DMS 273 (cell line): ENCODE results near the gene NCAN.

ENCODE experiments used
- DNase-seq: peaks from one replicate; lab custom pipeline; 2025; ENCODE audit not compliant: unreplicated experiment; lab: John Stamatoyannopoulos, UW

NCAN gene

DNA sequence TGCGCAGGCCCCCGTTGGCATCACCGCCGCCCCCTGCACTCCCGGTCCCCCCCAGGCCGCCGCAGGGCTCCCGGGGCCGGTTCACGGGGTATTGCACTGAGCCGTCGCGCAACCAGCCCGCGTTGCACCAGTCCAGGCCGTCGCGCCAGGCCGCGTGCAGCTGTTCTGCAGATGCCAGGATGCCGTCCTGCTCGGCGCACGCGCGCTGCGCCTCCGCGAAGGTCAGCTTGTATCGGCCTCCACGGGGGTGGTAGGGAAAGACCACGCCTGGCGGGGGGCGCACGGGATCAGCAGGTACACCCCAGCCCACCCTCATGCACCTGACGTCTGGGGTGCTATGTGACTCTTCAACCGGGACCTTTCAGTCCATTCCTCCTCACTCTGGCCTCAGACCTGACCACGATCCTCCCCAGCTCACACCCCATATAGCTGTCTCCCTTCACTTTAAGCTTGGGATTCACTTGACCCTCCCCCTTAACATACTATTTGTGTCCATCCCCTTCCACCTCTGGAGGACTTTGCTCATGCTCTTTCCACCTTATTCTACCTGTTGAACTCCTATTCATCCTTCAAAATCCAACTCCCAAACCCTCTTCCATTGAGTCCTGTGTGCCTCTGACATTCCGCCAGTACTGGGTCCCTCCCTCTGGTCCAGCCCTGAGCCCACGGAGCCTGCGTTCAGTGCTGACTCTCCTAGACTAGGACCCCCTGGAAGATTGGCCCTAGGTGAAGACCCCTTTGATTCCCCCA, 47.0 kb downstream of the NCAN start:
- DNase-seq, result no peak

DNA sequence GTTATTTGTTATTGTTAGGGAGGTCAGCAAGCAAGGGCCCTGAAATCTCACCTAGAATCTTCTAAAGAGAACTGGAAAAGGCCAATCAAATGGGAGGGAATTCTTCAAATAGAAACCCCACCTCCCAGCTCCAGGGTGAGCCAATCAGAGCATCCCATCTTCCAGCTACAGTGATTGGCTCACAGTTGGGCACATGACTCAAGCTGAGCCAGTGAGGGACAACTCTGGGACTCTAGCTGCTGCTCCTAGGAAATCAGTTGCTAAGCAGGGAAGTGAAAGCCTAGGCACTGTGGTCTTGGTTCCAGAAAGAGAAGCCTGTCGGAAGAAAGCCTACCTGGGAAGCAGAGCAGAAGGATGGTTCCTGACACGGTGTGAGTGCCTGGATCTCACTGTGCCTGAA, 48.0 kb downstream of the NCAN start:
- peak; percentile 94 for DNase-seq

DNA sequence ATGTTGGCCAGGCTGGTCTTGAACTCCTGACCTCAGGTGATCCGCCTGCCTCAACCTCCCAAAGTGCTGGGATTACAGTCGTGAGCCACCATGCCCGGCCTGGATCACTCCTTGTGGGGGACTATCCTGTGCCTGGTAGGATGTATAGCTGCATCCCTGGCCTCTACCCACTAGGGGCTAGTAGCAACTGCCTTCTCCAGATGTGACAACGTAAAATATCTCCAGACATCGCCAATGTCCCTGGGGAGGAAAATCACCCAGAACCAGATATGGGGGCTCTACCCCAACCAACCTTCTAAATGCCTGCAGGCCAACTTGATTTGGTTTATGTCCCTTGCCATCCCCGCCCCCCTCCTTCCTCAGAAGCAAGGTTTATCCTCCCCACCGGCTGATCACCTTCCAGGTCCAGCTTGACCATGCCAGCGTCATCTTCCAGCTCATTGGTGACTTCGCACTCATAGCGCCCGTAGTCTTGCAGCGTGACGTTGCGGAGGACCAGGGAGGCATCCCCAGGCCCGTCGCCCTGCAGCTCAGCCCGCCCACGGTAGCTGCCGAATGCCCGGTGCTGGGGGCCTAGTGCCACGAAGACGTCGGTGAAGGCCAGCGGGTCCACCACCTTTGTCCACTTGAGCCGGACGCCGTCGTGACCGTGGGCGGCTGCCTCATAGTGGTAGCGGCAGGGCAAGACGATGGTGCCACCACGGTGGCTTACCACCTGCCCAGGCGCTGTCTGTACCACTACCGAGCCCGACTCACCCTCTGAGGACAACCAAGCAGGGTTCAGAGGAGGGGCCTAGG, 48.9 kb downstream of the NCAN start:
- no peak for DNase-seq

DNA sequence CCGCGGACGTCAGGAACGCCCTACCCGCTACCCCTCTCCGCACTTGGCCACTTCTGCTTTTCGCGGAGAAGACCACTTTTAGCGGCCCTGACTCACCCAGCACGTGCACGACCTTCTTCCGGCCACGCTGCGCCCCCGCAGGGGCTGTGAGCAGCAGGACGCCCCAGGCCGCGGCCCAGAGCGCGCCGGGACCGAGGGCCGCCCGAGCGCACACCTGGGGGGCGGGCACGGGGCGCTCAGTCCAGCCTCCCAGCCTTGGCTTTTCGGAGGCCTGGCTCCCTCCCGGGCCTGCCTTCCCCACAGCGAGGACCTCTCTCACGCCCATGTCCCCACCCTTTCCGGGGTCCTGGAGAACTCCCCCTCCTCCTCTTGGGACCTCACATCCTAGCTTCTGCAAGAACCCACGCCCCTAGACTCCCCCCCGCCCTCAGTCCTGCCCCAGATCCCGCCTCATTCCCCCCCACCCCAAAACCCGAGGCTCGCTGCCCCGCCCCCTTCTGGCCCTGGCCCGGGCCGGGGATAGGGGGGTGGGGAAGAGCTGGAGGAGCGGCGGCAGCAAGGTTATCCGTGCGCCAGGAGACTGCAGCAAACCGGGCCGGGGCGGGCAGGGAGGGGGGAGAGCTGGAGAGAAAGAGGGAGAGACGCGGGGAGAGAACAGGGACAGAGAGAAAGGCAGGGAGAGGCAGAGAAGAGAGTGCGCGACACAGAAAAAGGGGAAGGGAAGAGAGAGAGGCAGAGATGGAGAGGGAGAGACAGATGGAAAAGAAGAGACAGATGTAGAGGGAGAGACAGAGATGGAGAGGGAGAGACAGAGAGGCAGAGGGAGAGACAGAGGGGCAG, 49.8 kb downstream of the NCAN start:
- DNase-seq, result peak; percentile 69

DNA sequence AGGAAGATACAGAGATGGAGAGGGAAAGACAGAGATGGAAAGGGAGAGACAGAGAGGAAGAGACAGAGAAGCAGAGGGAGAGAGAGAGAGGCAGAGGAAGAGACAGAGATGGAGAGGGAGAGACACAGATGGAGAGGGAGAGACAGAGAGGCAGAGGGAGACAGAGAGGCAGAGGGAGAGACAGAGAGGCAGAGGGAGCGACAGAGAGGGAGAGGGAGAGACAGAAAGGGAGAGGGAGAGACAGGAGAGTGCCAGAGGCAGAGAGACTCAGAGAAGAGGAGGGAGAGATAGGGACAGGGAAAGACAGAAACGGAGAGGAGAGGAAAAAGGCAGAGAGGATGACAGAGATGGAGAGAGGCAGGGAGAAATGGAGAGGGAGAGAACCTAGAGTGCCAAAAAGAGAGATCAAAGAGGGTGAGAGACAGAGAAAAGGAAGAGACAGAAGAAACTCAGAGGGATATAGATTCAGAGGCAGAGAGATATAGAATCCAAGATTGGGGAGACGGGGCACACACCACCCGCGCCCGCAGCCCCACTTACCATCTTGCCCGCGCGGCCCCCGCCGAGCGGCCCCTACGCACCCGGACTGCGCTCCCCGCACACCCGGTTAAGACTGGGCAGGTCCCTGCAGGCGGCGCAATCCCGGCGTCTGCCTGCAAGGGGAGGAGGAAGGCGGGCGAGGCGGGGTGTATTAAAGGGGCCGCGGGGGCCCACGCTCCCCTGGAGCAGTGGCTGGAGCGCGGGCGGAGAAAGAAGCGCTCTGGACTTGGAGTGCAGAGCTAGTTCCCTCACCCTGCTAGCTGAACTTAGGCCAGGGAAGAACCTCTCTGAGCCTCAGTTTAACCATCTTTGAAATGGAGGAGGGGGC, 50.7 kb downstream of the NCAN start:
- DNase-seq, result no peak

DNA sequence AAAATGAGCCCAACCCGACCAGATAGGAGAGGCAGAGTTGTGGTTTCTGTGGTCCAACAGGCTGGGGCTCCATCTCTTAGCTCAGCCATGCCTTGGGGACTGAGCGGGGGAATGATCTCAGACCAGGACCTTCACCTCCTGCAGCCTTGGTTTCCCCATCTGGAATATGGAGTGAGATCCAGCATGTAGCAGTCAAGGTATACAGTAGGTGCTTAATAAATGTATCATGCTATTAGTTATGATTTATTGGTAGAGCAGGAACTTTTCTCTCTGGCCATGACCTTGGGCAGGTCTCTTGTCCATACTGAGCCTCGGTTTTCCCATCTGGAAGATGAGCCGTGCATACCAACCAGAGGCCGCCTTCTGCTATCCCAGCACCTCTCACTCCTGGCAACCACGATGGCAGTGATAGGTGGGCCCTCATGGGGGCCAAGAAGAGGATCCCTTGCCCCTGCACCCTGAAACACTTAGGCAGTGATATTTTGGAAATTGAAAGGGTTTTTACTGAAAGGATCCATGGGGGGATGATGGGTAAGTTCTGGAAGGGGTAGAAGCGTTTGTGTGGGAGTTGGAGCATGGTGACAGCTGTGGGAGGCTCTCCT, 52.2 kb downstream of the NCAN start:
- no peak for DNase-seq

DNA sequence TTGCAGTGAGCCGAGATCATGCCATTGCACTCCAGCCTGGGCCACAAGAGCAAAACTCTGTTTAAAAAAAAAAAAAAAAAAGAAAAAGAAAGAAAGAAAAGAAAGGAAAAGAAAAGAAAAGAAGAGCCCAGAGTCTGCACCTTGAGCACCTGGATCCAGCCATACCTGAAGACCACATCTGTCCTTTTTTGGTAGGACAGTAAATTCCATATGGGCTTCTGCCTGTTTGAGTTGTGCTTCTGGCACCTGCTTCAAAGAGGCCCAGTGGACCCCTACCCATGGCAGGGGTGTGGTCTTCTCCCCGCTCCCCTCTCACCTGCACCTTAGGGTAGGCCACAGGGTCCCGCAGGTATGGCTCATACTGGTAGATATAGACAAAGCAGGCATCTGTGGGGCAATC, 55.5 kb downstream of the NCAN start:
- DNase-seq, result no peak

DNA sequence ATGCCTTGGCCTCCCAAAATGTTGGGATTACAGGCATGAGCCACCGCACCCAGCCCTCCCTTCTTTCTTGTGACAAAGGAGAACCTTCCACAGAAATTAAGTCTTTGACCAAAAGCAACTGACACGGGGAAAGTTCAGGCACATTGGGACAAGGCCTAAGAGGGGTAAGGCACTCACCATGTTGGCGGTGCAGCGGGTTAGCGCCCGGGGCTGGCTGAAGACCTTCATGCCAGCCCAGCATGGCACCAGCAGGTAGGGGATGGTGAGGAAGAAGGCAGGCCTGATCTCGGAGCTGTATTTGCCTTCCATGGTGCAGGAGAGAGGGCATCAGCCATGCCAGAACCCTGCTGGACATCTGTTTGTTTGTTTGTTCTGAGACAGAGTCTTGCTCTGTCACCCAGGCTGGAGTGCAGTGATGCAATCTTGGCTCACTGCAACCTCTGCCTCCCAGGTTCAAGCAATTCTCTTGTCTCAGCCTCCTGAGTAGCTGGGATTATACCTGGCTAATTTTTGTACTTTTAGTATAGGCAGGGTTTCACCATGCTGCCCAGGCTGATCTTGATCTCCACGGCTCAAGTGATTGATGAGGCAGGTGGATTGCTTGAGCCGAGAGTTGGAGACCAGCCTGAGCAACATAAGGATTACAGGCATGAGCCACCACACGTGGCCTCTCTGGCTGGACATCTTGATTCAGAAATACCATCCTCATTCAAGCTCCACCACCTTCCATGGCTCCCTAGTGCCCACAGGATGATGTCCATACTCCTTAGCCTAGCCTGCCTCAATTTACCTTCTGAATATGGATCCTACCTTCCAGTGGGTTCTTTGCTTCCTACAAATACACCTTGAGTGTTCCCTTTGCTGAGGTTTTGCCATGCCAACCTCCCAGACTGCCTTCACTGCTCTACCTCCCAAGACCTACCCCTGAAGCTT, 57.0 kb downstream of the NCAN start:
- no peak for DNase-seq

DNA sequence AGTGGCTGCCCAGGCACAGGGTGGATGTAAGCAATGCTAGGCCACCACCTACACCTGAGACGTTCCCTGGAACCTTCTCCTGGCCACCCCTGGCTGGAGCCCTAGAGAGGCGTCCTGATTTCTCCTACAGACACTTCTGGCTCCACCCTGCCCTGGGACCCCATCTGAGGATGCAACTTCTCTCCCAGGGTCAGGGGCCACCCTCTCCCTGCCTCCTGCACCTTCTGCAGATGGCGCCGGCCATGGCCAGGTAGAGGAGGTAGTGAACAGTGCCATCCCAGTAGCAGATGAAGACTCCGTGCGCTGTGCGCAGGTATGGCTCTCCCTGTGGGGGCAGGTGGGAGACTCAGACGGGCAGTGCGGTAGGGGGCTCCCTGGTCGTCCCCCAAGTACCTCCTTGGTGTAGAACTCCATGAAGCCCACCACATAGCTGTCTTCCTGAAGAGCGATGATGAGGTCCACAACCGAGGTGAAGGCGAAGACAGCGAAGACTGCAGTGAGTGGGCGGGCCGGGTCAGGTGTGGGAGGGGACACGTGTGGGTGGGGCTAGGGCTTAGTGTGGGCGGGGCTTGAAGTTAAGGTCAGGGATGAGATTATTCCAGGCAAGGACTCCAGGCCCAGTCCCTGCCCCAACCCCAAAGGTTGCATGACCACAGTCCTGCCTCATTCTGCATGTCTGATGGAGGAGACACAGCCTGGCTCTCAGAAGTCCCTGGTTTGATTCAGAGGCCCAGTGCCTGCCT, 58.4 kb downstream of the NCAN start:
- no peak for DNase-seq

DNA sequence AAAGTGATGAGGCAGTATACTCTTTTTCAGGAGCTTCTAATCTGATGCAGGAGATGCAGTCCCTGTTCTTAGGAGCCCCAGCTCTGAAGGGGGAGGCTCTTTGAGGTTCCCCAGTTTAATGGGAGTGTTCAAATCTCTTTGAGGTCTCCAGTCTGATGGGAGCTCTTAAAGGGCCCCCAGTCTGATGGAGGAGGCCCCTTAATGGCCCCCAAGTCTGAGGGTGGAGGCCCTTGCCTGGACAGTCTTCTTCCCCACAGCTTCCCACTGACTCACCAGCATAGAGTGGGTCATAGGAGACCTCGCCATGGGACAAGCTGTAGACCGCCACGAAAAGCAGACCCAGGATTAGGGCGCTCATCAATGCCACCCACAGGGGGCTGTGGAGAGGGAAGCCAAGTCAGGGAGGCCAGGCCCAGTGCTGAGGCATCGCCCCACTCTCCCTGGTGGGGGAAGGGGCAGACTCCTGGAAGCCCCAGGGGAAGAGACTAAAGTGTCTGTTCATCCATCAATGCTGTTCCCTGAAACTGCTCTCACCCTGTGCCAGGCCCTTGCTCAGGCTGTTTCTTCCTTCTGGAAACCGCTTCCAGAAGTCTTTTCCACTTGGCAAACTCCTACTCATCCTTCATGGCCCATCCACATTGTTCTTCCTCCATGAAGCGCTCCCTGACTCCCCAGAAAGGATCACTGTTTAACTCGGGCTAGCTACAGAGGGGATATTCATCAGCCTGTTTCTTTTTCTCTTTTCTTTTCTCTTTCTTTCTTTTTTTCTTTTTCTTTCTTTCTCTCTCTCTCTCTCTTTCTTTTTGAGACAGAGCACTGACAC, 59.2 kb downstream of the NCAN start:
- no peak for DNase-seq

DNA sequence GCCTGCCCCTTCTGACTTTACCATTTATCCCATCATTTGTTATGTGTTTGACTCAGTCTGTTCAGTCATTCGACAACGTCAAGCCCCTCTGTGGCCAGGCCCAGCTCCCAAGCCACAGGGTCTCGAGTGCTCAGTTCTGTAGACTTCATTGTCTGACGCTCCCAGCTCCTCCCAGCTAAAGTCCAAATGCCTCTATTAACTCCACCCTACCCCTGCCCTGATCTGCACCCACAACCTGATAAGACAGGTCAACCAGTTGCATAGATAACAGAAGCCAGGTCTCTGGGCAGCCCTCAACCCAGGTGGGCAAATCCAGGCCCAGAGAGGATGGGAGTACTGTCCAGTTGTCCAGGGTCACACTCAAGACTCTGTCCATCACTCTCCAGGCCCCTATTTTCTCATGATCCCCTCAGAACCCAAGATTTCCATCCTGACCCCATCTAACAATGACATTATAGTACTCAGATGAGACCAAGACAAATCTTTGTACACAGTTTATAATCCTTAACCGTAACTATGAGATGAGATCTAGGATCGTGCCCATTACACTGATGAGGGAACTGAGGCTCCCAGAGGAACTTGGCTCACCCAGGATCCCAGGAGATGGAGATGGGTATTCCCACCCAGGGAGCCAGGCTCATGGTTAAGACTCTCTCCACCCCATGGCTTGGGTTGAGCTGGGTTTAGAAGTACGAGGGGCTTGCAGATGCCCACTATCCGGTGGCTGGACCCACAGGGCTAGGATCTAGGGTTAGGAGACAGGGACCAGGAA, 60.3 kb downstream of the NCAN start:
- DNase-seq, result no peak

DNA sequence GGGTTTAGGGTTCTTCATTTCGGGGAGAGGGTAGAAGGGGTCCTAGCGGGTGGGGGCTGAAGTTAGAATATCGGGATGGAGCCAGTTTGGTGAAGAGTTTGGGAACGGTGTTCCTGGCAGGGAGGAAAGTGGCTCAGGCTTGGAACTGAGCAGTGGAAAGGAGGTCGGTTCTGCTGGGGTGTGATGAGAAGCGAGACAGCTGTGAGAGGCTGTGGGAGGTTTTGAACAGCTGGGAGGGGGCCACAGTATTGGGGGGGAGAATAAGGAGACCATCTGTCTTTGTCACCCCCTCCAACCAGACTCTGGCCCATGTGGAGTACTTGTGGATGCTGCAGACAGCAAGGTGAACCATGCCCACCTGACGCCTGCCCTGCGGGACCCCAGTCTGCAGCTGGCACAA, 62.4 kb downstream of the NCAN start:
- DNase-seq, result peak; percentile 88

DNA sequence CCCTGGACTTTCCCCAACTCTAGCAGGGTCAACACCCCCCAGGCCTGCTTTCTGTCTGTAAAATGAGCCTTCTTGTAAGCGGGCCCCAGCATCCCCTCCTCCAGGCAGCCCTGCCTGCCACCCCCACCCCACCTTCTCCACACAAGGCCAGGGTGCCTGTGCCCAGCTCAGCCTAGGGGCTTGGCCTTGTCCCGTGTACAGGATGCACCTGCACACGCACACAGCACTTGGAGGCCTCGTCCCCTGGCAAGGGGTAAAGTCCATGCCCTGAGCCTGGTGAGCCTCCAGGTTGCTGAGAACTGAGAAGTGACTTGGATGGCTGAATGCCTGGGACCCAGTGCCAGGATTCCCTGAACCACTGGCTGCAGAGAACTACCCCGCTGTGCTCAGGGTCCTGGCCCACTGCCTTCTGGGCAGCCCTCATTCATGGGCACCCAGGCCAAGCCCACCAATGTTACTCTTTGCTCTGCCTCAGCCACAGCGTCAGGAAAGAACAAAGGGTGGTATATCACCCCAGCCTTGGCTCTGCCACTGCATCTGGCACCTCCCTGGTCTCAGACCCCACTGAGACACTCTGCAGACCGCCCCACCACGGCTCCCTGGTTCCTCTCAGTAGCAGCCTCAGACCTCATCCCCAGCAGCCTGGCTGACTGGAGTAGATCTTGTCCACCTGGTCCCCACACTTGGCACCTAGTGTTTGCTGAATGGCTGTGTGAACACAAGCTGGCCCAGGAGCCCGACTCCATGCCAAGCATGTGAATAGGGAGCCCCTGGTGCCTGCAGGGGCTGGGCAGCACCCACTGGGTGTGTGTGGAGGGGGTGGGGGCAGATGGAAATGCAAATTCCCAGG, 63.2 kb downstream of the NCAN start:
- DNase-seq, result peak; percentile 56

DNA sequence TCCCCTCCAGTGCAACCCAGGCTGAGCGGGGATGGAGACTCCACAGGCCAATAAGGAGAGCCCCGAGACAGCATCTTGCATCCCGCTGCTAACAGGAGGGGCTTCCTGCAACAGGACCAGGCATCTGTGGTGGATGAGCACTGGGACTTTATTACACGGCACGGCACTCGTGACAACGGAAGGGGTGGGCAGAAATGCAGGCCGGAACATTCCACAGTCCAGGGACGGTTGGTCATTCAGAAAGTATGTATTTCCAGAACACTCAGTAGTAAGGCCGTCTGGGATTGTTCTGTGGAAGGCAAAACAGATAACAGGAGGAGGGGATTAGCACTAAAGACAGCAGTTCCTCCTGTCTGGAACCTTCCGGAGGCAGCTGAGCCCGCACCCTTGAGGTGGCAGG, 64.6 kb downstream of the NCAN start:
- no peak for DNase-seq

DNA sequence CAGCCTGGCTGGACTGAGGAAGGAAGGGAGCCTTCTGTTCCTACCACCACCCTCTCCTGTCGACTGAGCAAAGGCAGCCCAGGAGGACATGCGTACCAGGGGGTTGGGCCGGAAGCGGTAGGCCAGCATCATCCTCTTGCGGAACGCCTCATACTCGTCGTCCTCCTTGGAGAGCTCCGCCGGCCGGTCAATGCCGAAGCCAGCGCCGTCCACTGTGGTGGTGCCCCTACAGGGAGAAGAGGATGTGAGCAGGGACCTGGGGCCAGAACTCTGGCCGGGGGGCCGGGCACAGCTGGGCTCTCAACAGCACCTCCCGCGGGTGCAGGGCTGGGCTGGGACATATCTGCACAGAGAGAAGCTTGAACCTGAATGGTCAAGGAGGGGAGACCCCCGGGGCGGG, 65.1 kb downstream of the NCAN start:
- DNase-seq, result no peak

DNA sequence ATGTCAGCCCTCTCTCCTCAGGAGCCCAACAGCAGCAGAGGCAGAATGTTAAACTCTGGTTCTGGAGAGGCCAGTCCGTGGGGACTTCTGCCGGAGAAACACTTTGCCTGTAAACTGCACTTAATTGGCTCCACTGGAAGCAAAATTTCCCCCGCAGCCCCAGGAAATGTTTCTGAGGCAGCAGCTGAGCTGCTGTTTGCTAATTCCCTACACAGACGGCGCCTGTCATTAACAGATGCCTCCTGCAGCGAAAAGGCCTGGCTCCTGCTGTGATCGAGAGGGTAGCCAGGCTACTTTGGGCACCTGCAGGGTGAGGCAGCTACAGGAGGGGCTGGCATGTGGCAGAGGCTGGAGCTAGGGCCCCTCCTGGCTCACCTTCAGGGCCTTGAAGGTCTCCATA, 66.6 kb downstream of the NCAN start:
- peak; percentile 93 for DNase-seq
